Measurements from ENCODE around the gene FAM185A. TPM values are rescaled to one million over a fixed set of nuclear protein-coding genes. Genes with fewer than 3 reads are reported as not detected.
"Not testable (repeated sequence)": the region's sequence is repeated elsewhere in the genome, so short reads cannot be mapped to it uniquely, and the experiment has no call there.

FAM185A gene
- total and polyA plus RNA-seq, 9 of the 15 experiments (the other 6 are each of a cell fraction or from before 2014, with no cell fraction given), result 1.7 to 17.4 (median 10.6) TPM

DNA sequence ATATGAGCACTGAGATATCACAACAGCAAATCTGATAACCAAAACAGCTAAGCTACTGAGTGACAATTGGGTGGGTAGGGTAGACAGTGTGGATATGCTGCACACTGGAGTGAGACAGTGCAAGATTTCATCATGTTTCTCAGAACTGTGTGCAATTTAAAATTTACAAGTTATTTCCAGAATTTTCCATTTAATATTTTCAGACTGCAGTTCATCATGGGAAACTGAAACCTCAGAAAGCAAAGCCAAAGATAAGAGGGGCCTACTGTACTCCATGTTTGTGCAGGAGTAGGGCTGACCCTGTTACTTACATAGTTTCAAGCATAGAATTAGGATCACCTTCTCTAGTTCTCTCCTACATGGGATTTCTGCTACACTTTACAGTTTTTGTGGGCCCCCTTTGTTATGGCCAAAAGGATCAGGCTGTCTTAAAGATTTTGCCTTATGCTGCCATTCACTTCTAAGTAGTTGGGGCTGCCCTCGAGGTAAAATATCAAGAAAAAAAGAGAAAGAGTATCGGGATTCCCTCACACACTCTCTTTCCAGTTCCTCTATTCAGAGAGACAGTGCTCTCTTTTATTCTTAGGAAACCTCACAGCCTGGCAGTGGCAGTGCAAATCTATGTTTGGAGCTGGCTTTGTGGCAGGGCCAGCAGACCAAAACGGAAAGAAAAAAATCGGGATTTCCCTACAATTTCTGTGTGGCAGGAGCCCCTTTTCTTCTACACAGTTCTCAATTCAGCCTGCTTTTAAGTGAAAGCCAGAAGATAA lies 6.6 kb upstream of the FAM185A start:
- ATAC-seq (peak; percentile 79), FAIRE-seq (peak; percentile 26)
- H3K4me1 ChIP-seq (replicated peaks in 1 of 2; ENCODE audit: control insufficient read depth in 2 of 2, insufficient read depth in 2 of 2, low read length in 2 of 2); intact Hi-C loops (cut with micrococcal nuclease); H3K9me3 ChIP-seq (replicated peaks; ENCODE audit: control insufficient read depth, insufficient read depth, low read depth, low read length); H4K20me1 ChIP-seq (replicated peaks; ENCODE audit: control insufficient read depth, insufficient read depth, low read length); H3K79me2 ChIP-seq (ENCODE audit: control insufficient read depth, insufficient read depth, low read length); CTCF ChIA-PET (ENCODE audit: low intra/inter-chr PET ratio); H3K27ac ChIP-seq (ENCODE audit: extremely low read depth, low read depth, low read length); BruUV-seq (replicated peaks); H3K4me3 ChIP-seq; H3K9me1 ChIP-seq (ENCODE audit: control insufficient read depth, insufficient read depth, low read length); in situ Hi-C loops (cut with MboI); H3K27me3 ChIP-seq (ENCODE audit: control insufficient read depth in 2 of 2, insufficient read depth in 2 of 2, low read length in 2 of 2); POLR2A ChIA-PET; H3K36me3 ChIP-seq (ENCODE audit: control insufficient read depth, insufficient read depth, low read length); DNase-seq (ENCODE audit: extremely low read depth in 1 of 4, low spot score in 3 of 4): not testable (repeated sequence)
- WGBS (ENCODE audit: insufficient coverage, low coverage, missing lambda C conversion rate), result 15% methylated on average over 2 of the region's 4 CpGs
- Histone ChIP-seq H3K4me2 (ENCODE audit: insufficient read depth, low read length) (peak overlapping the region; percentile 34; the same call in 1 of the 2 replicates), H2AFZ (ENCODE audit: low read depth, low read length) (peak overlapping the region; percentile 86; the same call in 1 of the 2 replicates), H3K9ac (ENCODE audit: insufficient read depth in 1 of 2, low read depth in 2 of 2, low read length in 2 of 2) (0 out of 4 replicates have a peak overlapping the region, but pooled peaks of 1 of the 2 experiments have one; percentile 8)
- 0 out of 2 replicates have a peak, but pooled peaks have one; percentile 40 for TF ChIP-seq SMAD4 (CRISPR knock-in tag; conservative IDR thresholded peaks at IDR 0.05)
- TF ChIP-seq CEBPG (CRISPR knock-in tag; IDR thresholded peaks at IDR 0.05), result peak; percentile 12; the same call in 1 of the 2 replicates
- peak; percentile 49 to 63; a peak in 3 of 4 replicates for TF ChIP-seq CEBPG (tag; conservative IDR thresholded peaks at IDR 0.05 in 1 of 2, IDR thresholded peaks at IDR 0.05 in 1 of 2)
- peak; percentile 37; the same call in 1 of the 2 replicates for TF ChIP-seq ATF7 (IDR thresholded peaks at IDR 0.05)
- TF ChIP-seq MAZ (CRISPR knock-in tag; conservative IDR thresholded peaks at IDR 0.05 in 1 of 2, IDR thresholded peaks at IDR 0.05 in 1 of 2), result 0 out of 4 replicates have a peak, but pooled peaks of 1 of the 2 experiments have one; percentile 8
- TF ChIP-seq KLF6 (CRISPR knock-in tag; IDR thresholded peaks at IDR 0.05; ENCODE audit: borderline replicate concordance), result peak; percentile 22; the same call in 1 of the 2 replicates
- TF ChIP-seq, protein P1, sequence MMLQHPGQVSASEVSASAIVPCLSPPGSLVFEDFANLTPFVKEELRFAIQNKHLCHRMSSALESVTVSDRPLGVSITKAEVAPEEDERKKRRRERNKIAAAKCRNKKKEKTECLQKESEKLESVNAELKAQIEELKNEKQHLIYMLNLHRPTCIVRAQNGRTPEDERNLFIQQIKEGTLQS (IDR thresholded peaks at IDR 0.05), result peak; percentile 64; the same call in 1 of the 2 replicates
- TF ChIP-seq, protein P1 (CRISPR knock-in tag; conservative IDR thresholded peaks at IDR 0.05), result not testable (repeated sequence)
- peak; percentile 36; the same call in 1 of the 2 replicates for TF ChIP-seq CEBPB (tag; IDR thresholded peaks at IDR 0.05)
- TF ChIP-seq MEIS2 (IDR thresholded peaks at IDR 0.05; ENCODE audit: partially characterized antibody), result peak; percentile 62
- peak; percentile 26; the same call in 1 of the 2 replicates for TF ChIP-seq L3MBTL2 (IDR thresholded peaks at IDR 0.05)
- TF ChIP-seq, protein P2, sequence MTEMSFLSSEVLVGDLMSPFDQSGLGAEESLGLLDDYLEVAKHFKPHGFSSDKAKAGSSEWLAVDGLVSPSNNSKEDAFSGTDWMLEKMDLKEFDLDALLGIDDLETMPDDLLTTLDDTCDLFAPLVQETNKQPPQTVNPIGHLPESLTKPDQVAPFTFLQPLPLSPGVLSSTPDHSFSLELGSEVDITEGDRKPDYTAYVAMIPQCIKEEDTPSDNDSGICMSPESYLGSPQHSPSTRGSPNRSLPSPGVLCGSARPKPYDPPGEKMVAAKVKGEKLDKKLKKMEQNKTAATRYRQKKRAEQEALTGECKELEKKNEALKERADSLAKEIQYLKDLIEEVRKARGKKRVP (CRISPR knock-in tag; IDR thresholded peaks at IDR 0.05), result peak; percentile 60; the same call in 1 of the 2 replicates
- peak; percentile 49; the same call in 1 of the 2 replicates for TF ChIP-seq SPI1 (IDR thresholded peaks at IDR 0.05; ENCODE audit: borderline replicate concordance, low read depth, low read length)
- TF ChIP-seq, protein P3, sequence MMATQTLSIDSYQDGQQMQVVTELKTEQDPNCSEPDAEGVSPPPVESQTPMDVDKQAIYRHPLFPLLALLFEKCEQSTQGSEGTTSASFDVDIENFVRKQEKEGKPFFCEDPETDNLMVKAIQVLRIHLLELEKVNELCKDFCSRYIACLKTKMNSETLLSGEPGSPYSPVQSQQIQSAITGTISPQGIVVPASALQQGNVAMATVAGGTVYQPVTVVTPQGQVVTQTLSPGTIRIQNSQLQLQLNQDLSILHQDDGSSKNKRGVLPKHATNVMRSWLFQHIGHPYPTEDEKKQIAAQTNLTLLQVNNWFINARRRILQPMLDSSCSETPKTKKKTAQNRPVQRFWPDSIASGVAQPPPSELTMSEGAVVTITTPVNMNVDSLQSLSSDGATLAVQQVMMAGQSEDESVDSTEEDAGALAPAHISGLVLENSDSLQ (IDR thresholded peaks at IDR 0.05), result peak; percentile 62

Data from K562 (cell line).